K562 (cell line): ENCODE results near the gene DMXL1.
"Not testable (repeated sequence)": the region's sequence is repeated elsewhere in the genome, so short reads cannot be mapped to it uniquely, and the experiment has no call there.

Source experiments
- ATF7 ChIP-seq: fragments of 450-650 bp; IDR thresholded peaks from 2 replicates; pipeline ENCODE4 v1.7.1; 2014; ENCODE audit warnings: mild to moderate bottlenecking, moderate library complexity
- EP300 ChIP-seq: IDR thresholded peaks from 2 replicates; pipeline ENCODE4 v1.6.1; 2012; ENCODE audit warnings: low read length, improper control_type of control experiment
- MCM3 ChIP-seq: fragments of 450-650 bp; IDR thresholded peaks from 2 replicates; pipeline ENCODE4 v1.6.1; 2016
- RBM14 ChIP-seq: fragments of 200-400 bp; formaldehyde crosslinking; IDR thresholded peaks from 2 replicates; pipeline ENCODE4 v1.6.1; 2018; ENCODE audit warnings: low read depth, mild to moderate bottlenecking, low read length, moderate library complexity, borderline replicate concordance; ENCODE audit not compliant: insufficient read depth
- SMC3 ChIP-seq: conservative IDR thresholded peaks from 2 replicates; pipeline ENCODE4 v1.6.1; 2011; ENCODE audit warnings: low read depth, low read length, improper control_type of control experiment; ENCODE audit not compliant: insufficient read depth
- TF ChIP-seq, protein P1 (sequence below), 3 experiments: IDR thresholded peaks in 2 of 3; conservative IDR thresholded peaks in 1 of 3; 2 replicates each; pipeline ENCODE4 v1.5.1; 2011 to 2012; ENCODE audit warnings: low read length in 3 of 3, mild to moderate bottlenecking in 3 of 3, control low read depth in 2 of 3, improper control_type of control experiment in 1 of 3, inconsistent platforms in 1 of 3, low read depth in 1 of 3, mixed read lengths in 1 of 3, moderate library complexity in 1 of 3; ENCODE audit not compliant: insufficient read depth in 2 of 3
- TF ChIP-seq, protein P2 (sequence below): fragments of 450-650 bp; conservative IDR thresholded peaks from 2 replicates; pipeline ENCODE4 v1.6.1; 2016; ENCODE audit warnings: missing genetic modification characterization, low read depth, mild to moderate bottlenecking, missing compliant biosample characterization, moderate library complexity

GRCh38 chr5:119075269-119075668, 4.4 kb downstream of the DMXL1 start:
- TF ChIP-seq MCM3, ATF7, RBM14, SMC3, EP300: not testable (repeated sequence)
- TF ChIP-seq, protein P1, sequence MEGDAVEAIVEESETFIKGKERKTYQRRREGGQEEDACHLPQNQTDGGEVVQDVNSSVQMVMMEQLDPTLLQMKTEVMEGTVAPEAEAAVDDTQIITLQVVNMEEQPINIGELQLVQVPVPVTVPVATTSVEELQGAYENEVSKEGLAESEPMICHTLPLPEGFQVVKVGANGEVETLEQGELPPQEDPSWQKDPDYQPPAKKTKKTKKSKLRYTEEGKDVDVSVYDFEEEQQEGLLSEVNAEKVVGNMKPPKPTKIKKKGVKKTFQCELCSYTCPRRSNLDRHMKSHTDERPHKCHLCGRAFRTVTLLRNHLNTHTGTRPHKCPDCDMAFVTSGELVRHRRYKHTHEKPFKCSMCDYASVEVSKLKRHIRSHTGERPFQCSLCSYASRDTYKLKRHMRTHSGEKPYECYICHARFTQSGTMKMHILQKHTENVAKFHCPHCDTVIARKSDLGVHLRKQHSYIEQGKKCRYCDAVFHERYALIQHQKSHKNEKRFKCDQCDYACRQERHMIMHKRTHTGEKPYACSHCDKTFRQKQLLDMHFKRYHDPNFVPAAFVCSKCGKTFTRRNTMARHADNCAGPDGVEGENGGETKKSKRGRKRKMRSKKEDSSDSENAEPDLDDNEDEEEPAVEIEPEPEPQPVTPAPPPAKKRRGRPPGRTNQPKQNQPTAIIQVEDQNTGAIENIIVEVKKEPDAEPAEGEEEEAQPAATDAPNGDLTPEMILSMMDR (IDR thresholded peaks at IDR 0.05 in 2 of 3, conservative IDR thresholded peaks at IDR 0.05 in 1 of 3; ENCODE audit: insufficient read depth in 2 of 3, low read depth in 1 of 3, low read length in 3 of 3), result not testable (repeated sequence)
- TF ChIP-seq, protein P2, sequence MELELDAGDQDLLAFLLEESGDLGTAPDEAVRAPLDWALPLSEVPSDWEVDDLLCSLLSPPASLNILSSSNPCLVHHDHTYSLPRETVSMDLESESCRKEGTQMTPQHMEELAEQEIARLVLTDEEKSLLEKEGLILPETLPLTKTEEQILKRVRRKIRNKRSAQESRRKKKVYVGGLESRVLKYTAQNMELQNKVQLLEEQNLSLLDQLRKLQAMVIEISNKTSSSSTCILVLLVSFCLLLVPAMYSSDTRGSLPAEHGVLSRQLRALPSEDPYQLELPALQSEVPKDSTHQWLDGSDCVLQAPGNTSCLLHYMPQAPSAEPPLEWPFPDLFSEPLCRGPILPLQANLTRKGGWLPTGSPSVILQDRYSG, result not testable (repeated sequence)
